Activated CD8-positive, alpha-beta memory T cell treated with anti-CD3 and anti-CD28 coated beads, Interleukin-2, amount 50 U/mL, for 1 hour (primary cell): ENCODE measurements around the gene CHAT.
"Not testable (repeated sequence)": the region's sequence is repeated elsewhere in the genome, so short reads cannot be mapped to it uniquely, and the experiment has no call there.

Experiments
- DNase-seq: peaks from one replicate; pipeline ENCODE4 v3.0.0-alpha.2; 2020; ENCODE audit errors: extremely low read depth

The CHAT gene

GRCh38 chr10:49653273-49653929 lies 39.6 kb downstream of the CHAT start:
- no peak for DNase-seq

DNA sequence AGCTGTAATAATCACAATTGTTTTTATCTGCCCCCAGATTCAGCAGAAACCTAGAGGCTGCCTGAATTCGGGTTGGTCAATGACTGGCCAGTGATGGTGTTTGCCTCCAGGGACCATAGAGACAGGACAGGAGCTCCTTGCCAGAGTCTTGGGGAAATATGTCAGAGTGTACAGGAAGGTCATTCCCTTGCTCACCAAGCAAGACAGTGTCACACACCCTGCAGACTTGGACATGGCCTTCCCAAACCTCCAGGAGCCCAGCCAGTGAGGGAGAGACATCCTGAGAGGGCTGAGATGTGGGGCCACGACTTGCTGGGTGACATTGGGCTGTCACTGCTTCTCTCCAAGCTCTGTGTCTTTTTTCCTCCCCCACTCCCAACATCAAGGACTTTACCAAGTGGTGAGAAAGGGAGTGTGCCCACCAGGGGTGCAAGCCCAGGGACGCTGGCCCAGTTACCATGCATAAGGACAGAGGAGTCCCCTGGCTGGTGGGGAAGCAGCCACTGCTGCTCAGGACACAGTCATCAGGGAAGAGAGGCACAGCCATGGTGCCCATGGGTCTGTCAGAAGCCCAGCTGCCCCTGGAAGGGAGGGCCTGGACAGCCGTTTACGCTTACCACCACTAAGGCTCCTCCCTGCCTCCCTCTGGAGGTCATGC lies 40.3 kb downstream of the CHAT start:
- DNase-seq = no peak

- no peak for DNase-seq
Measured at GRCh38 chr10:49655099-49655498, 41.3 kb downstream of the CHAT start.

DNA sequence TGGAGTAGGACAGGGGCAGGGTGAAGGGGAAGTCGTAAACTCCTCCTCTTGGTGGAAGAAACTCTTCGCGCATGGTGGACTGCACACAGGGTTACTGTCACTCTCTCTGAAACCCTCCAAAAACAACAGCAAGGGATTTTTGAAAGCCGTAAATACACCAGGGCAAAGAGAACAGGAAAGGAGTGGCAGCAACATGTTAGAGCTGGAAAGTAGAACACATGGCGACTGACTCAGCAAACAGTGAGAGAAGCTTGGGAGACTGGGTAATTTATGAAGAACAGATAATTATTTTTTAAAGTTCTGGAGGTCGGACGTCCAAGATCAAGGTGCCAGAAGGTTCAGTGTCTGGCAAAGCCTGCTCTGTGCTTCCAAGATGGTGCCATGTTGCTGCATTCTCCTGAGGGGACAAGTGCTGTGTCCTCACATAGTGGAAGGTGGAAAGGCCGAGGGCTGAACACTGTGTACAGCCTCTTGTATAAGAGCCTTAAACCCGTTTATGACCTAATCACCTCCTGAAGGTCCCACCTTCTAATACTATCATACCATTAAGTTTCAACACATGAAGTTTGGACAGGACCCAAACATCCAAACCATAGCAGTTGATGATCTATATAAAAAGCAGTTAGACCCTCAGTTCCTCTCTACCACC lies 43.1 kb downstream of the CHAT start:
- DNase-seq = no peak

- DNase-seq = no peak
Measured at GRCh38 chr10:49657606-49658005, 43.8 kb downstream of the CHAT start.

GRCh38 chr10:49661140-49661856 lies 47.5 kb downstream of the CHAT start:
- no peak for DNase-seq

- no peak for DNase-seq
Measured at GRCh38 chr10:49662169-49662830, 48.5 kb downstream of the CHAT start.

GRCh38 chr10:49663596-49663995 lies 49.8 kb downstream of the CHAT start:
- no peak for DNase-seq

GRCh38 chr10:49664006-49664841 lies 50.4 kb downstream of the CHAT start:
- no peak for DNase-seq

DNA sequence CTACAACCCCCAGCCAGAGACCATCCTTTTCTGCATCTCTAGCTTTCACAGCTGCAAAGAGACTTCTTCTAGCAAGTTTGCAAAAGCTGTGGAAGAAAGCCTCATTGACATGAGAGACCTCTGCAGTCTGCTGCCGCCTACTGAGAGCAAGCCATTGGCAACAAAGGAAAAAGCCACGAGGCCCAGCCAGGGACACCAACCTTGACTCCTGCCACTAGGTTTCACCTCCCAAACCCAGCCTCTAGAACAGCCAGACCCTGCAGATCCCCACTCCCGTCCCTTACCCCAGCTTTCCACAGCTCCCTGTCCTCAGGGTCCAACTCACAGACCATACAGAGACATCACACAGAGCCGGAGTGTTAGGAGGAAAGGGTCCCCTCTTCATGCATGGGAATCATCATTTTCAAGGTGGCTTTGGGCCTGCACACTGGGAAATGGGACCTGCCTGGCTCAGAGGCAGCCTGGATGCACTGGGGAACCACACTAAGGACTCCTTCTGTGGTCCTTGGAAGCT lies 51.1 kb downstream of the CHAT start:
- DNase-seq = no peak

DNA sequence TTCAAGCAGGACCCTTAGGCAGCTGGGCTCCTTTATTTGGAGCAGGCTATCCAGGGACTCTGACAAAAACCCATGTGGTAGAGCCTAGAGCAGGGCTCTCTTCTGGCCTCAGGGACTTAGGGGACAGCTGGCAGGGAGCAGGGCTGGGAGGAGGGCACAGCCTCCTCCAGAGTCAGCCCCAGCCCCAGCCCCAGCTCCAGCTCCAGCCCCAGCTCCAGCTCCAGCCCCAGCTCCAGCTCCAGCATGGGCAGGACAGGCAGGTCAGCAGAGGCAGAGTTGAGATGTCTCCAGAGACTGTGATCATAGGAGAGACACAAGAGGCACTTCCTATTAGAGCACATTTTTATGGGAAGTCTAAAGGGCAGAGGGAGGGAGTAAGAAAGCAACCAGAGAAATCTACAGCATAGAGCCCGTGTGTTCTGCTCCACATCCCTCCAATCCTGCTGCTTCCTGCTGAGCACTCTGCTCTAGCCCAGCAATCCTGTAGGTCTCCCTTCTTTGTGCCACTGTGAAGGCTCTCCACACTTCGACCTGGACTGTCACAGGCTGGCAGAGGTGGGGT lies 52.3 kb downstream of the CHAT start:
- DNase-seq = no peak

DNA sequence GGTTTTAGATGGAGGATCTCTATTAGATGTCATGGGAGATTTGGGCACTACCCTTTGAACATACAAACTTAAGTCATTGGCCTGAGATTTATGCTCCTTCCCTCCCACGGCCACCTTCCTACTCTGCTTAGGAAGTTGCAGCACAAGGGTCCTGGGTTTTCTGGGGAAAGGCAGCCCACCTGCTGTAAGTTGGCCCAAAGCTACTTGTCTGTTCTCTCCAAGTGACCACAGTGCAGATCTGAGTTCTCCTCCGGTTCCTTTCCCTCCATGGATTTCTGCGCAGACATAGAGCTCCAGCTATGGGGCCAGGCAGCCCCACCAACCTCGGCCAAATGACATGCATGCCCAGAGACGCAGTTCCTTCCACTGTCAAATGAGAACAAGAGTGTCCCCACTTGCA lies 52.8 kb downstream of the CHAT start:
- no peak for DNase-seq

- no peak for DNase-seq
Measured at GRCh38 chr10:49667991-49668390, 54.2 kb downstream of the CHAT start.

- no peak for DNase-seq
Measured at GRCh38 chr10:49668684-49669083, 54.8 kb downstream of the CHAT start.

DNA sequence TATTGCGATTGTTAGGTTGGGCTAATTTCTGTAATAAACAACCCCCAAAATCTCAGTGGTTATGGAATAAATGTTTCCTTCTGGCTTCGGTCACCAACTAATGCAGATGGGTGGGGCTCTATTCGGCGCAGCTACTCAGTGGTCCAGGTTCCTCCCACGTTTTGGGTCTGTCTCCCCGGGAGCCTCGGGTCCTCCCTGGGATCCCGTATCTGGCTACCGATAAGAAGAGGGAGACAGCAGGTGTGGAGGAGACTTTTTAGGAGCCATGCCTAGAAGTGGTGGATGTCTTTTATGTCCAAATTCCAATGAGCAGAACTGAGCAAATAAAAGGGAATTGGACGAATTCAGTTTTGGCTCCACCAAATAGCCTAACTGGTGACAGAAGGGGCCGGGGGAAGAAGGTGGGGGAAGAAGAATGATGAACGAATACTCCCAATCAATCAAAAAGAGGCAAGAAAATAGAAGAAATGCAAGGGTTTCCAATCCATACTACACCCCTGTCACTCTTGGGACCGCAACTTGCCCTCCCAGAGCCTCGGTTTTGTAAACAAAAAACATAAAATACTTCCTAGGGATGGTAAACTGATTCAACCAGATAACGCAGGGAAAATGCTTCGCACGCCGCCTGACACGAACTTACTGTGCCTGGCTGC lies 65.1 kb downstream of the CHAT start:
- no peak for DNase-seq

GRCh38 chr10:49679480-49679893 lies 65.7 kb downstream of the CHAT start, which contains the start of gene C10orf53:
C10orf53 (plus strand) TSS chr10:49679651; CDS start chr10:49679698, 47 bp downstream.
- DNase-seq = no peak

- not testable (repeated sequence) for DNase-seq
Measured at GRCh38 chr10:49682449-49682848, 68.6 kb downstream of the CHAT start.

DNA sequence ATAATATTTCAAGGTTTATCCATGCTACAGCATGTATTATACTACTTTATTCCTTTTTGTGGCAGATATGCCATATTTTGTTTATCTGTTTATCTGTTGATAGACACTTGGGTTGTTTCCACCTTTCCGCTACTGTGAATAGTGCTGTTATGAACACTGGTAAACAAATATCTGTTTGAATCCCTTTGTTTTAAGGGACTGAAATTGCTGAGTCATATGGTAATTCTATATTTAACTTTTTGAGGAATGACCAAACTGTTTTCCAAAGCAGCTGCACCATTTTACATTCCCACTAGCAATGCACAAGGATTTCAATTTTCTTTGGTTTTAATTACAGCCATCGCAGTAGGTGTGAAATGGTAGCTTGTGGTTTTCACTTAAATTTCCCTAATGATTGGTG lies 69.0 kb downstream of the CHAT start:
- DNase-seq = no peak

DNA sequence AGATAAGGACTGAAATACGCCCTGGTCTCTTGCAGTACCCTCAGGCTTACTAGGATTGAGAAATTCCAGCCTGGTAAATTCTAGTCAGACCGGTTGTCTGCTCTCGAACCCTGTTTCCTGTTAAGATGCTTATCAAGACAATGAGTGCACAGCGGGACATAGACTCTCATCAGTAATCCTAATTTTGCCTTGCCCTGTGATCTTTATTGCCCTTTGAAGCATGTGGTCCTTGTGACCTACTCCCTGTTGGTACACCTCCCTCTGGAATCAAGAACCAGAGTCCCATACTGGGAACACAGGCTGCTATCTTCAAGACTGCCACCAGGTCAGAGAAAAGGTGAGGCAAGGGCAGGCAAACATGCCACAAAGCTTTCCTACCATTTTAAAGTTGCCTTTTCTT lies 72.8 kb downstream of the CHAT start:
- no peak for DNase-seq
